ENCODE results near the gene TRIM5. TPM values are rescaled to one million over a fixed set of nuclear protein-coding genes. Genes with fewer than 3 reads are reported as not detected.
A peak's percentile ranks its signal among the peaks of the same experiment; 100 is the strongest.

The TRIM5 gene
- total and polyA plus RNA-seq, 2 experiments from 2014 or later, result 20.8 to 21.0 TPM

- H2AFZ ChIP-seq, result no peak overlapping the region; the same call in 1 of the 2 replicates
- no peak overlapping the region for H3K27ac Mint-ChIP-seq
These were observed 59.6 kb downstream of the TRIM5 start for GRCh38 chr11:5625281-5625680.

More at GRCh38 chr11:5625281-5625680, 59.6 kb downstream of the TRIM5 start:
- H4K20me1 ChIP-seq (replicated peaks; ENCODE audit: insufficient read depth), result no peaks in the 10 kb centered on the region
- Mint-ChIP-seq H3K9me3 (peaks cover 3% of the 10 kb centered on the region; the same call in 1 of the 3 replicates), H3K27me3 (ENCODE audit: insufficient read depth, low read depth, poor library complexity) (no peaks in the 10 kb centered on the region), H3K4me3 (peak overlapping the region; percentile 26; the same call in 1 of the 3 replicates), H3K4me1 (peaks cover 31% of the 10 kb centered on the region), H3K36me3 (ENCODE audit: low read depth) (no peaks in the 10 kb centered on the region)
- no peaks in the 10 kb centered on the region for H3K36me3 ChIP-seq (ENCODE audit: insufficient read depth)
- H3K4me1 ChIP-seq (ENCODE audit: insufficient read depth), result peaks cover 19% of the 10 kb centered on the region
- H3K27me3 ChIP-seq (ENCODE audit: insufficient read depth), result no peaks in the 10 kb centered on the region
- ATAC-seq (peak; percentile 18; the same call in 2 of the 3 replicates), DNase-seq (ENCODE audit: low spot score) (no peak)
- peaks cover 12% of the 10 kb centered on the region; the same call in 1 of the 2 replicates for H3K9me2 ChIP-seq (ENCODE audit: insufficient read depth)
- no peaks in the 10 kb centered on the region for H3F3A ChIP-seq (replicated peaks; ENCODE audit: low read depth)
- H3K4me3 ChIP-seq, result no peak overlapping the region
- H3K4me2 ChIP-seq, result peak overlapping the region; percentile 57; the same call in 1 of the 2 replicates
- TF ChIP-seq ZNF462 (CRISPR knock-in tag; IDR thresholded peaks at IDR 0.05) (no peak), EZH2 (IDR thresholded peaks at IDR 0.05; ENCODE audit: low read depth, unreplicated experiment) (no peak), POLR2AphosphoS5 (IDR thresholded peaks at IDR 0.05; ENCODE audit: low read depth) (no peak), CTCF (conservative IDR thresholded peaks at IDR 0.05; ENCODE audit: low read depth in 2 of 2) (no peak), REST (IDR thresholded peaks at IDR 0.05; ENCODE audit: unreplicated experiment) (no peak), CREB1 (CRISPR knock-in tag; IDR thresholded peaks at IDR 0.05; ENCODE audit: low read depth) (no peak), ETS1 (IDR thresholded peaks at IDR 0.05) (no peak), JUNB (IDR thresholded peaks at IDR 0.05; ENCODE audit: unreplicated experiment) (no peak), ZNF331 (CRISPR knock-in tag; IDR thresholded peaks at IDR 0.05; ENCODE audit: low read depth) (no peak)
- H3K79me2 ChIP-seq (replicated peaks; ENCODE audit: insufficient read depth), result no peaks in the 10 kb centered on the region
- no peak overlapping the region for H3K27ac ChIP-seq (ENCODE audit: low read depth)
